HepG2 (cell line): Measurements from ENCODE around the gene GLB1L. TPM values are rescaled to one million over a fixed set of nuclear protein-coding genes. Genes with fewer than 3 reads are reported as not detected.

Source experiments
- IKZF4 ChIP-seq: sonication (generic); formaldehyde crosslinking; IDR thresholded peaks from 2 replicates; pipeline ENCODE4 v1.5.1; 2020; ENCODE audit warnings: borderline replicate concordance, mild to moderate bottlenecking, low read depth, missing genetic modification reagents; ENCODE audit errors: not compliant biosample characterization
- JUNB ChIP-seq: sonication (generic); formaldehyde crosslinking; IDR thresholded peaks from 2 replicates; pipeline ENCODE4 v1.8.0; 2022; ENCODE audit warnings: missing genetic modification reagents, mild to moderate bottlenecking, borderline replicate concordance
- MED13 ChIP-seq: sonication (generic); formaldehyde crosslinking; IDR thresholded peaks from 2 replicates; pipeline ENCODE4 v1.5.0; 2020; ENCODE audit warnings: missing genetic modification reagents
- SP1 ChIP-seq, 2 experiments: fragments of 450-650 bp in 1 of 2; sonication (generic) in 1 of 2; formaldehyde crosslinking in 1 of 2; IDR thresholded peaks; 2 replicates each; pipeline versions ENCODE4 v1.4.0 to v1.6.1; 2016 to 2020; ENCODE audit warnings: missing genetic modification reagents in 1 of 2
- U2AF1 ChIP-seq: fragments of 200-400 bp; formaldehyde crosslinking; optimal IDR thresholded peaks from 2 replicates; pipeline ENCODE3; 2017; ENCODE audit warnings: mild to moderate bottlenecking, low read depth, low read length
- polyA plus RNA-seq, 8 experiments: library from polyadenylated mRNA; depleted of rRNA in 3 of 8; stranded (reverse) in 7 of 8; unstranded in 1 of 8; fragments of >200 nt; fragmentation: Illumina TruSeq in 4 of 8; extraction: Trizol in 4 of 8; gene quantifications; 2 replicates each; pipeline versions ENCODE4 v1.2.1 to v1.2.3, GENCODE V29; 2011 to 2016; ENCODE audit warnings: low read depth in 4 of 8, missing spikeins in 1 of 8, mixed read lengths in 1 of 8; ENCODE audit not compliant: insufficient read depth in 1 of 8
- total RNA-seq, 5 experiments: library from RNA; depleted of rRNA; stranded (reverse); fragments of >200 nt; fragmentation: Illumina TruSeq; extraction: Trizol; gene quantifications; 2 replicates each; pipeline ENCODE4 v1.2.3, GENCODE V29; 2016; ENCODE audit warnings: low read depth in 1 of 5
- TF ChIP-seq, protein P1 (sequence below), 2 experiments: sonication (generic) in 1 of 2; formaldehyde crosslinking in 1 of 2; IDR thresholded peaks; 2 replicates each; pipeline versions ENCODE4 v1.4.0 to v1.6.1; 2018 to 2020; ENCODE audit warnings: missing genetic modification reagents in 2 of 2, borderline replicate concordance in 1 of 2, low read depth in 1 of 2, mild to moderate bottlenecking in 1 of 2, missing biosample characterization in 1 of 2
- TF ChIP-seq, protein P2 (sequence below): sonication (generic); formaldehyde crosslinking; IDR thresholded peaks from 2 replicates; pipeline ENCODE4 v1.5.0; 2020; ENCODE audit warnings: missing genetic modification reagents
- TF ChIP-seq, protein P3 (sequence below): sonication (generic); formaldehyde crosslinking; IDR thresholded peaks from 2 replicates; pipeline ENCODE4 v1.8.0; 2022; ENCODE audit warnings: mild to moderate bottlenecking, missing genetic modification reagents, moderate library complexity
- TF ChIP-seq, protein P4 (sequence below): sonication (generic); formaldehyde crosslinking; IDR thresholded peaks from 2 replicates; pipeline ENCODE4 v1.4.0; 2020; ENCODE audit warnings: missing genetic modification reagents
- TF ChIP-seq, protein P5 (sequence below): sonication (generic); formaldehyde crosslinking; IDR thresholded peaks from 2 replicates; pipeline ENCODE4 v1.4.0; 2020; ENCODE audit warnings: missing genetic modification reagents

Gene GLB1L
- total and polyA plus RNA-seq, 2 of the 13 experiments (the other 11 are each of a cell fraction or from before 2014, with no cell fraction given), result 6.8 to 7.3 TPM

DNA sequence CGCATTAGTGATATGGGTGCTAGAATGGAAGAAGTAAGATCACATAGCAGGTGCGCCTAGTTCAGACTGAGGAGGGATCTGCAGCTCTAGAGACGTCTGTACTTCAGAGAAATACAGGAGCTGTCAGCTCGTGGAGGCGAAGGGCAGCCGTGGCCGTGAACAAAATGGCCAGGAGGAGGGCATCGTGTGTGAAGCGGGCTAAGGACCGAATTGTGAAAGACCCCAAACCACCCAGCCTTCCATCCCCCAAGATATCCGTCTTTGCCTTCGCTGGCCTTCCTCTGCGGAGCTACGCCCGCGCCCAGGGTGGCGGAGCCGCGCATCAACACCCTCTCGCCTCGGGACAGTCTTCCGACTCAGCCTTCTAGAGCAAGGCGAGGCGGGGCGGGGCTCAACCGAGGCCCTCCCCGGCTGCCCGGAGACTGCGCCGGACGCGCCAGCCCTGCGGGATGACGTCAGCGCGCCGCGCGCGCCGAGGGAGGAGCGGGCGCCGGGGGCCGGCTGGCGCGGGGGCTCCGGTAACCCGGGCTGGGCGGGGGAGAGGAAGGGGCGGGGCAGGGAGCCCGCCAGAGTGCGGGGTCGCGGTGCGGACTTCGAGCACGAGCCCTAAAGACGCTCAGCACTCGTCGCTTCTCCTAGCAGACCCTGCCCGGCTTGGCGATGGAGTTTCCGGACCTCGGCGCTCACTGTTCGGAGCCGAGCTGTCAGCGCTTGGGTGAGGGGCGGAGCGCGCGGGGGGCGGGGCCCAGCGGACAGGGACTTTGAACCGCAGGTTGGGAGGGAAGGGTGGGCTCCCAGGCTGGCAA, 38.7 kb downstream of the GLB1L start, which contains the start of gene ZFAND2B (continued):
- TF ChIP-seq U2AF1, result no peak
- TF ChIP-seq JUNB (CRISPR knock-in tag), result no peak
- TF ChIP-seq IKZF4 (CRISPR knock-in tag), result no peak
- TF ChIP-seq, protein P1, sequence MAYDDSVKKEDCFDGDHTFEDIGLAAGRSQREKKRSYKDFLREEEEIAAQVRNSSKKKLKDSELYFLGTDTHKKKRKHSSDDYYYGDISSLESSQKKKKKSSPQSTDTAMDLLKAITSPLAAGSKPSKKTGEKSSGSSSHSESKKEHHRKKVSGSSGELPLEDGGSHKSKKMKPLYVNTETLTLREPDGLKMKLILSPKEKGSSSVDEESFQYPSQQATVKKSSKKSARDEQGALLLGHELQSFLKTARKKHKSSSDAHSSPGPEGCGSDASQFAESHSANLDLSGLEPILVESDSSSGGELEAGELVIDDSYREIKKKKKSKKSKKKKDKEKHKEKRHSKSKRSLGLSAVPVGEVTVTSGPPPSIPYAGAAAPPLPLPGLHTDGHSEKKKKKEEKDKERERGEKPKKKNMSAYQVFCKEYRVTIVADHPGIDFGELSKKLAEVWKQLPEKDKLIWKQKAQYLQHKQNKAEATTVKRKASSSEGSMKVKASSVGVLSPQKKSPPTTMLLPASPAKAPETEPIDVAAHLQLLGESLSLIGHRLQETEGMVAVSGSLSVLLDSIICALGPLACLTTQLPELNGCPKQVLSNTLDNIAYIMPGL (CRISPR knock-in tag; IDR thresholded peaks at IDR 0.05; ENCODE audit: borderline replicate concordance in 1 of 2, low read depth in 1 of 2), result peak; percentile 4 to 77; a peak in 1 of 4 replicates
- TF ChIP-seq, protein P2, sequence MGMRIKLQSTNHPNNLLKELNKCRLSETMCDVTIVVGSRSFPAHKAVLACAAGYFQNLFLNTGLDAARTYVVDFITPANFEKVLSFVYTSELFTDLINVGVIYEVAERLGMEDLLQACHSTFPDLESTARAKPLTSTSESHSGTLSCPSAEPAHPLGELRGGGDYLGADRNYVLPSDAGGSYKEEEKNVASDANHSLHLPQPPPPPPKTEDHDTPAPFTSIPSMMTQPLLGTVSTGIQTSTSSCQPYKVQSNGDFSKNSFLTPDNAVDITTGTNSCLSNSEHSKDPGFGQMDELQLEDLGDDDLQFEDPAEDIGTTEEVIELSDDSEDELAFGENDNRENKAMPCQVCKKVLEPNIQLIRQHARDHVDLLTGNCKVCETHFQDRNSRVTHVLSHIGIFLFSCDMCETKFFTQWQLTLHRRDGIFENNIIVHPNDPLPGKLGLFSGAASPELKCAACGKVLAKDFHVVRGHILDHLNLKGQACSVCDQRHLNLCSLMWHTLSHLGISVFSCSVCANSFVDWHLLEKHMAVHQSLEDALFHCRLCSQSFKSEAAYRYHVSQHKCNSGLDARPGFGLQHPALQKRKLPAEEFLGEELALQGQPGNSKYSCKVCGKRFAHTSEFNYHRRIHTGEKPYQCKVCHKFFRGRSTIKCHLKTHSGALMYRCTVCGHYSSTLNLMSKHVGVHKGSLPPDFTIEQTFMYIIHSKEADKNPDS (CRISPR knock-in tag), result no peak
- TF ChIP-seq SP1 (IDR thresholded peaks at IDR 0.05), result no peak
- no peak for TF ChIP-seq SP1 (CRISPR knock-in tag; IDR thresholded peaks at IDR 0.05)
- TF ChIP-seq, protein P3, sequence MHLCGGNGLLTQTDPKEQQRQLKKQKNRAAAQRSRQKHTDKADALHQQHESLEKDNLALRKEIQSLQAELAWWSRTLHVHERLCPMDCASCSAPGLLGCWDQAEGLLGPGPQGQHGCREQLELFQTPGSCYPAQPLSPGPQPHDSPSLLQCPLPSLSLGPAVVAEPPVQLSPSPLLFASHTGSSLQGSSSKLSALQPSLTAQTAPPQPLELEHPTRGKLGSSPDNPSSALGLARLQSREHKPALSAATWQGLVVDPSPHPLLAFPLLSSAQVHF (CRISPR knock-in tag), result no peak
- TF ChIP-seq, protein P4, sequence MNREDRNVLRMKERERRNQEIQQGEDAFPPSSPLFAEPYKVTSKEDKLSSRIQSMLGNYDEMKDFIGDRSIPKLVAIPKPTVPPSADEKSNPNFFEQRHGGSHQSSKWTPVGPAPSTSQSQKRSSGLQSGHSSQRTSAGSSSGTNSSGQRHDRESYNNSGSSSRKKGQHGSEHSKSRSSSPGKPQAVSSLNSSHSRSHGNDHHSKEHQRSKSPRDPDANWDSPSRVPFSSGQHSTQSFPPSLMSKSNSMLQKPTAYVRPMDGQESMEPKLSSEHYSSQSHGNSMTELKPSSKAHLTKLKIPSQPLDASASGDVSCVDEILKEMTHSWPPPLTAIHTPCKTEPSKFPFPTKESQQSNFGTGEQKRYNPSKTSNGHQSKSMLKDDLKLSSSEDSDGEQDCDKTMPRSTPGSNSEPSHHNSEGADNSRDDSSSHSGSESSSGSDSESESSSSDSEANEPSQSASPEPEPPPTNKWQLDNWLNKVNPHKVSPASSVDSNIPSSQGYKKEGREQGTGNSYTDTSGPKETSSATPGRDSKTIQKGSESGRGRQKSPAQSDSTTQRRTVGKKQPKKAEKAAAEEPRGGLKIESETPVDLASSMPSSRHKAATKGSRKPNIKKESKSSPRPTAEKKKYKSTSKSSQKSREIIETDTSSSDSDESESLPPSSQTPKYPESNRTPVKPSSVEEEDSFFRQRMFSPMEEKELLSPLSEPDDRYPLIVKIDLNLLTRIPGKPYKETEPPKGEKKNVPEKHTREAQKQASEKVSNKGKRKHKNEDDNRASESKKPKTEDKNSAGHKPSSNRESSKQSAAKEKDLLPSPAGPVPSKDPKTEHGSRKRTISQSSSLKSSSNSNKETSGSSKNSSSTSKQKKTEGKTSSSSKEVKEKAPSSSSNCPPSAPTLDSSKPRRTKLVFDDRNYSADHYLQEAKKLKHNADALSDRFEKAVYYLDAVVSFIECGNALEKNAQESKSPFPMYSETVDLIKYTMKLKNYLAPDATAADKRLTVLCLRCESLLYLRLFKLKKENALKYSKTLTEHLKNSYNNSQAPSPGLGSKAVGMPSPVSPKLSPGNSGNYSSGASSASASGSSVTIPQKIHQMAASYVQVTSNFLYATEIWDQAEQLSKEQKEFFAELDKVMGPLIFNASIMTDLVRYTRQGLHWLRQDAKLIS (CRISPR knock-in tag), result 0 out of 2 replicates have a peak, but pooled peaks have one; percentile 82
- TF ChIP-seq, protein P5, sequence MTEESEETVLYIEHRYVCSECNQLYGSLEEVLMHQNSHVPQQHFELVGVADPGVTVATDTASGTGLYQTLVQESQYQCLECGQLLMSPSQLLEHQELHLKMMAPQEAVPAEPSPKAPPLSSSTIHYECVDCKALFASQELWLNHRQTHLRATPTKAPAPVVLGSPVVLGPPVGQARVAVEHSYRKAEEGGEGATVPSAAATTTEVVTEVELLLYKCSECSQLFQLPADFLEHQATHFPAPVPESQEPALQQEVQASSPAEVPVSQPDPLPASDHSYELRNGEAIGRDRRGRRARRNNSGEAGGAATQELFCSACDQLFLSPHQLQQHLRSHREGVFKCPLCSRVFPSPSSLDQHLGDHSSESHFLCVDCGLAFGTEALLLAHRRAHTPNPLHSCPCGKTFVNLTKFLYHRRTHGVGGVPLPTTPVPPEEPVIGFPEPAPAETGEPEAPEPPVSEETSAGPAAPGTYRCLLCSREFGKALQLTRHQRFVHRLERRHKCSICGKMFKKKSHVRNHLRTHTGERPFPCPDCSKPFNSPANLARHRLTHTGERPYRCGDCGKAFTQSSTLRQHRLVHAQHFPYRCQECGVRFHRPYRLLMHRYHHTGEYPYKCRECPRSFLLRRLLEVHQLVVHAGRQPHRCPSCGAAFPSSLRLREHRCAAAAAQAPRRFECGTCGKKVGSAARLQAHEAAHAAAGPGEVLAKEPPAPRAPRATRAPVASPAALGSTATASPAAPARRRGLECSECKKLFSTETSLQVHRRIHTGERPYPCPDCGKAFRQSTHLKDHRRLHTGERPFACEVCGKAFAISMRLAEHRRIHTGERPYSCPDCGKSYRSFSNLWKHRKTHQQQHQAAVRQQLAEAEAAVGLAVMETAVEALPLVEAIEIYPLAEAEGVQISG (CRISPR knock-in tag), result peak; percentile 75; the same call in 1 of the 2 replicates
- TF ChIP-seq MED13 (CRISPR knock-in tag), result no peak
